Brain pericyte (primary cell): ENCODE data around the gene SH3PXD2A.

Source experiments
- DNase-seq: peaks from one replicate; pipeline ENCODE4 v3.0.0-alpha.2; 2012; ENCODE audit warnings: low read depth, low spot score

SH3PXD2A gene

DNA sequence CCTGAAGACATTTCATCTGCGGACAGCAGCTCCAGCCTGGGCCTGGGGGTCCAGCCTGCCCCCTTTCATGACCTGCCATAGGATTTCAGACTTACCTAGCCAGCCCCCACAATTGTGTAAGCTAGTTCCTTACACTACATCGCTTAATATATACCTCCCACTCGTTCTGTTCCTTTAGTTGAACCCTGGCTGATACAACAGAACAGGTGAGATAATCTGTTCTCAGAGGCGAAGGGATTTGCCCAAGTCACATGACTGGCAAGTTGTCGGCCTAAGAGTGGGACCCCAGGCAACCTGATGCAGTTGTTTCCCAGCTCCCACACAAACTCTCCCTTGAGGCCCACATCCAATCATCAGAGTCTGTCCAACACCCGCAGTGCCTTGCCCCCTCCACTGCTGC lies 168.2 kb downstream of the SH3PXD2A start:
- no peak for DNase-seq

DNA sequence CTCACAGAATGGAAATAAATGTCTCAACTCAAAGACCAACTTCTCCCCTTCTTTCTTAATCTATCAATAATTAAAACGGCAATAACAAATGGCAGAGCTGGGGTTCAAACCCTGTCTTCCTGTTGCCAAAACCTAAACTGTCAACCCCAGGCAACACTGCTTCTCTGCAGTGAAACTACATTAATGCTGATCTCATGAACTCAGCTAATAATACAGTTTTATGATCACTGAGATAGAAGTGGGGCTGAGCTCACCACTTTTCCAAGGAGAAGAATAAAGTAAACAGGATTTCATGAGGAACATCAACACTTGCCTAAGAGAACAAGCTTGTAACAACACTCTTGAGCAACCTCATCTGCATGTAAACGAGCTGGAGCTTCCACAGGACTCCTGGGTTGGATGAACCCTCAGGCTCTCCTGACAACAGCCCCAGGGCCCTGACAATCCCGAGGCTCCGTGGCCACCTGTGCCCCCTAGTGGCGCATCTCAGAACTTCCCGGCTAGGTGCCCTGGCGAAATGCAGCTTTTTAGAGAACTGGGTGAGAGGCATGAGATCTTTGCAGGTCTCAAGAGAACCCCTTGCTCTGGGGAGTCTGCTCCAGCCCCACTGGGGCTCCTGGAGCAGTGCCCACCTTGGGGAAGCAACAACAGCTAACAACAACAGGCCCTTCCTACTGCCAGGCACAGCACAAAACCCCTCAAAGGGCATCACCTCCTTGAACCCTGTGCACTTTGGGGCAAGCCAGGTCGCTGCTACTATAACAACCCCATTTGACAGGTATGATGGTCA lies 169.3 kb downstream of the SH3PXD2A start:
- DNase-seq: no peak

DNA sequence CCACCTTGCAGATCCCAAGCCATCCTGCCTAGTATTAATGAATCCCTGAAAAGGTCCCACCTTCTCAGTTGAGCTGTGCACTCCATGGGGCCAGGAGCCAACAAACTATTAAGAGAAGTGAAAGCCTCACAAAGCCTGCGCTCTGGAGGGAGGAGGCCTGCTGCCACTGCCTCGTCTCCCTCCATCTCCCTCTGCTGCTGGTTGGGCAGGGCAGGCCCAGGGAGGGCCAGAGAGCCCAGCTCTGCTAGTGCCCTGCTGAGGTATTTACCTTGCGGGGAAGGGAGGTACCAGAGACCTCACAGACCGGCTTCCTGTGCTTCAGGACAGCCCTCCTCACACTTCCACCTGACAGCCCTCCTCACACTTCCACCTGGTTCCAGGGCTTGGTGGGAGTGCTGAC lies 171.5 kb downstream of the SH3PXD2A start:
- DNase-seq: no peak

DNA sequence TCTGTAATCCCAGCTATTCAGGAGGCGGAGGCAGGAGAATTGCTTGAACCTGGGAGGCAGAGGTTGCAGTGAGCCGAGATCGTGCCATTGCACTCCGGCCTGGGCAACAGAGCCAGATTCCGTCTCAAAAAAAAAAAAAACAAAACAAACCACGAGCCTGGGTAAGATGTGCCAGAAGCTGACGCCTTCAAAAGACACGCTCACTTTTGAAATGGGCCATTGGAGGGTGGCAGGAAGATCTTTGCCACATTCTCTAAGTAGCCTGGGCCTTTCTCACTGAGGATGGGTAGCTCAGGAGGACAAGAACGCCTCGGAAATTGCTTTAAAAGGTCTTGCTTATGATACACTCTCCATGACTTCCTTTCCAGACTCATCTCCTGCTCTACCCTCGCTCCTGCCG lies 172.7 kb downstream of the SH3PXD2A start:
- no peak for DNase-seq

DNA sequence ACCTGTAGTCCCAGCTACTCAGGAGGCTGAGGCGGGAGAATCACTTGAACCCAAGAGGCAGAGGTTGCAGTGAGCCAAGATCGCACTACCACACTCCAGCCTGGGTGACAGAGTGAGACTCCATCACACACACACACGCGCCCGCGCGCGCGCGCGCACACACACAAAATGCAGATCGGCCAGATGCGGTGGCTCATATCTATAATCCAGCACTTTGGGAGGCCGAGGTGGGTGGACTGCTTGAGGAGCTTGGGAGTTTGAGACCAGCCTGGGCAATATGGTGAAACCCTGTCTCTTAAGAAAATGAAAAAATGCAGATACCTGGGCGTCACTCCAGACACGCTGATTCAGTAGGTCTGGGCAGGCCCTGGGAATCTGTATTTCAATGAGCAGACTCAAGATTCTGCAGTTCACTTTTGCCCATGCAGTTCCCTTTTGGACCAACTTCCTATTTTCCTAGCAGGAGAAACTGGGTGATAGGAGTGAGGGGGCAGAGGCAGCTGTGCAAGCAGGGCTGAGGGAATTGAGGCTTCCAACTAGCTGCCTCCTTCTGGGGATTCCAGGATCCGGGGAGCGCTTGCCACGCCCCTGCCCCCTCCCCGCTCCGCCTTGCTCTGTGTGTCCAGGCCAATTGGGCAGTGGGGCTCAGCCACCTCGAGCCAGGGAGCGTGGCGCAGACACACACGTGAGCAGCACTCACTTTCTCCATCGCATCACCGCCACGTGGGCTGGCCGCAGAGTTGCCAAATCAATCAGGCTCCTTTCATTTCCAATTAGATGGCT lies 173.6 kb downstream of the SH3PXD2A start:
- DNase-seq: no peak

DNA sequence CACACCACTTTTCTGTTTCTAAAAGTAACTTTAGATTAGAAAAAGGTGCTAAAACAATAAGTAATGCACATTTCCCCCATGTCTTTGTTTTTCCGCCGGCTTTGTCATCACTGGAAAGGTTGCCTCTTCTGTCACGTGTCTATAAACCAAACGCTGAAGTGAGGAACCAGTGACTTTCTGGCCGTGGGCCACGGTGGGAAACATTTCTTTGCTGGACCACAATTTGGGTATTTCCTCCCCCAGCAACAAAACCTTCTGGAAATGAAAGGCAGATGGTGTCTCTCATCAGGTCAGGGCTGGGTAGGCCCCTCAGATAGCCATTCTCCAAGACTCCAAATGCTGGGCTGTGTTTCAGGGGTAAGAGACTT lies 174.5 kb downstream of the SH3PXD2A start:
- no peak for DNase-seq

DNA sequence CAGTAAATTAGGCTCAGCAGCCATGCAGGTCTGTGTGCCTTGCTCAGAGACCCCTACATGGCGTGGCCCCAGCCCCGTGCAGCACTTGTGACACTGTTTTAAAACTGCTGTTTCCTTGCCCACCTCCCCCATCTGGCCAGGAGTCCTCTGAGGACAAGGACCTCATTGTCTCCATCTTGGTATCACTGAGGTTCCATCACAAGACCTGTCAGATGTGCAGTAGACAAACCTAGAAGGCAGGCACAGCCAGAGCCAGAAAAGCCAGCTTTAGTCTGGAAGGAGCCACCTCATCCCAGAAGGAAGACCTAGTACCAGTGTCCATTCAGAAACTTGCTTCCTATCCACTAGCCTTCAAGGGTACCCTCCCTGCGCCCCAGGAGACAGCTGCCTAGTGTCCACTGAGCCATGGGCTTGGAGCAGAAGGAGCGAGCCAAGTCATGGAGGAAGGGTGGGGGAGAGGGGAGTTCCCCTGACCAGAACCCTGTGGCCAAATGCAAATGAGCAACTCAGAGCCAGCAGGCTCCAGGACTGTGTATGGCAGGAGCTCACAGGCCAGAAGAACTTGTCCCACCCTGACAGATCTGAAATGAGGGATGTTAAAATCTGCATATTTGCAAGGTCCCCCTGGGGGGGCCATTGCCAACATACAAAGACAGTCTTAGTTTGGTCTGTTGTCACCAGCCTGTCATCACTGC lies 176.1 kb downstream of the SH3PXD2A start:
- no peak for DNase-seq

DNA sequence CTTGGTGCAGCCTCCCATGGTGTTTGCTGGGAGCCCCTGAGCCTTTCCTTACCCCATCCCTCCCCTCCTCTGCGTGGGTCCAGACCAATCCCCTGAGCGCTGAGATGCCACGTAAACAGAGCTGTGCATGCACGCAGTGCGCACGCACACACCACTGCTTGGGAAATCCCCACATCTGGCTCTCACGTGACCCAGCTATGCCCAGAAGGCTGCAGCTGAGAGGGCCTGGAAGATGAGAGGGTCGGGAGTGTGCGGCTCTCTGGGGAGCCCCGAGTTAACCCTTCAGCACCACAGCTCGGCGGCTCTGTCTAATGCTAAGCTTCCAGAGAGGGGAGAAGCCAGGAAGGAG lies 177.2 kb downstream of the SH3PXD2A start:
- peak; percentile 98 for DNase-seq

DNA sequence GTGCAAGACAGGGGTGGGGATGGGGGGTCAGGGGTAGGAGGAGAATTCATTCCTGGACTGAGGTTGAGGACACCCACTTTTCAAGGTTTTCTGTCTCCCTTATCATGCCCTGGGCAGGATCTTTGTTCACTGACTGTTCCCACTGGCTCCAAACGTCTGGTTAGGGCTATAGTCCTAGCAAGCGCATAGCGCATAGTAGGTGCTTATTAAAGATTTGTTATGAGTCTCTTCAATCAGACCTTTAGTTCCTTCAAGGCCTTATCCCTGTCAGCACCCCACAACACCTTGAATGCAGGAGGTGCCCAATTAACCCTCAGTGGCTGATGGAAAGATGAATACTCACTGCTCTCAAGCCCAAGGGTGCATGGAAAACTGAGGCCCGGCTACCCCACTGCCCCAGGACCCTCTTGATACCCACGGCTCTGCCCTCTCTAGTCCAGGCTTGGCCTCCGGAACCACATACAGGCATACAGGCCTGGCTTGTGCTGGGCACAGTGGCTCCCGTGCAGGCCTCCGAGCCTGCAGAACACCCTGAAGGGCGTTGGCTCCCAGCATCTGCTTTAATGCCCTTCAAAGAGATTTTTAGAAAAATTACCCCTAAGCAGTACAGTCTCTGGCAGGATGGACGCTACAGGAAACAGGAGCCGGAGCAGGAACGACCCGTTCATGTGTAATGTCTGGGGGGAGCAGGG lies 177.7 kb downstream of the SH3PXD2A start:
- no peak for DNase-seq

DNA sequence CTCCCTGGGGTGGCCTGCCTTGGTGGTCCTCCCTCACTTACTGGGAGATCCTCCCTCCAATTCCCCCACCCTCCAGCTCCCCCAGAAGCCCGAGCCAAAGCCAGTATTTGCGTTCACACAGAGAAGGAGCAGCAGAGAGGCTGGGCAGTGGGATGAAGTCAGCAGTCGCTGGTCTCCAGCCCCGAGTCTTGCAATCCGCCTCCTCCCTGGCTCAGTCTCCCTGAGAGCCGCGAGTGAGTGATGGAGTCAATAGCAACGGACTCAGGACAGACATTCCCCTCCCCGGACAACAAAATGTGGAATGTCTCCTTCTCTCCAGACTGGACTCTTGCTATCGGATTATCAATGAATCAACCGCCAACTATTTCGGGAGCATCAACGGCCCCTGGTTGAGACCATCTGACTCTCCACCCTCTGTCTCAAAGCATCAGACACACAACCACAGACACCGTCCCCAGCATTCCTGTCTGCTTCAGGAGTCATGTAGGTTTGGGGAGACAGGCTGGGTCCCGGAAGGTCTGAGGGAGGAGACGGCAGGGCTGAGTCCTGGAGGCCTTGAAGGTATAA lies 178.4 kb downstream of the SH3PXD2A start:
- DNase-seq: no peak

DNA sequence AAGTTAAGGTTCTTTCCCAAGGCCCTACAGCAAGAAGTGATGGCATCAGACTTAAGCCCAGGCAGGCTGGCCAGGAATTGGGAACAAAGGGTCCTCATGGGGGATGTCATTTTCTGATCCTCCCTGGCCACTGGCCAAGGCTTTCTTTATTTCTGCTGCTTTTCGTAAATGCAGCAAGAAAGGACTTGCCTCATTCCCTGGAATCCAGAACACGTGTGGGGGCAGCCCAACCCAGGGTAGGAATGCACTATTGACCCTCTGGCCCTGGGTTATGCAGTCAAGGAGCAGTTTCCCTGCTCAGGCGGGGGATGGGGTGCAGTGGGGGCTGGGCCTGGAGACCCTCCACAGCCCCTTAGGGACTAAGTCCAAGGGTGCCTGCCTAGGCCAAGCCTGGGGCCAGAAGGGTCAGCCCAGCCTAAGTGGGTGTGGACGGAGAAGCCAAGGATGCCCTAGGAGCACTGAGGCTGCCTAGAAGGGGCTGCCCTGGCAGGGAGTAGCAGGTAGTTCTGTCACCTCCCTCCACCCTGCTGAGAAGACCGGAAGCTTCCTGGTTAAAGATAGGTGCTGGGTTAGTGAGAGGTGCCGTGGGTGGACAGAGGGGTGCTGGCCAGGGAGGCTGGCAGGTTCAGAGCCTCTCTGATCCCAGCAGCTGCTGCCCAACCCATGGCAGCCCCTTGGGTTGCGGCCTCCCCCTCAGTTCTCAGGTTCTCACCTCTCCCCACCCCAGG lies 179.2 kb downstream of the SH3PXD2A start:
- no peak for DNase-seq

DNA sequence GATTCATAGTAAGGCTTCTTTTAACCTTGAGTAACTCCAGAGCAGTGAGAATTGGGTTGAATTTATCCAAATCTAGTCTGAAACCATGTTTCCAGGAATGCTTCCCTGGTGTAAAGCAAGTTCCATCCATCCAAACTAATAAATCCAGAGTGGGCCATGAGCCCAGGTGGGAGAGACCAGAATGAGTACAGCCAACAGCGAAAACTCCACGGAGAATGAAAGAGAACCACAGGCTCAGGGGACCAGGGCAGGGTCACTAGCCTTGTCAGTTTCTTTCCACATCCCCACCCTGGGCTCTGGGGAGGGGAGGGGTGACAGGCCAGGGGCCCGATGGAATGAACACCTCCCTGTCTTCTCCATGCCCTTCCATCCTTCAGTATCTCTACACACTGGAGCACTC lies 181.8 kb downstream of the SH3PXD2A start:
- no peak for DNase-seq

DNA sequence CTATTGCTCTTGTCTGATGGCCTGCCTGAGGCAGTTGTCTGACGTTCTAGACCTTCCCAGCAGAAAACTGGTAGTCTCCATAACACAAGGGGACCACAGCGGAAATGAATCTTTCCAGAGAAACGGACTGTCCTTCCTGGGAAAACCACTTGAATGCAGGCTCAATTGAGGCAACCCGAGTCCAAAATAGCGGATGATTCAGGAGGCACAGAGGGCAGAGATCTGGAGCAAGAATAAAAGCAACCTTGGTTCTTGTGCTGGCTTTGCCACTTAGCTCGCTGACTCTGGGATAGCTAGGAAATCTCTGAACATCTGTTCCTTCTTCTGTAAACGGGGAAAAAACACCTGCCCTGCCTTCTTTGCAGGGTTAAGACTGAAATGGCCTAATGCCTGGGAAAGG lies 183.0 kb downstream of the SH3PXD2A start:
- DNase-seq: no peak

DNA sequence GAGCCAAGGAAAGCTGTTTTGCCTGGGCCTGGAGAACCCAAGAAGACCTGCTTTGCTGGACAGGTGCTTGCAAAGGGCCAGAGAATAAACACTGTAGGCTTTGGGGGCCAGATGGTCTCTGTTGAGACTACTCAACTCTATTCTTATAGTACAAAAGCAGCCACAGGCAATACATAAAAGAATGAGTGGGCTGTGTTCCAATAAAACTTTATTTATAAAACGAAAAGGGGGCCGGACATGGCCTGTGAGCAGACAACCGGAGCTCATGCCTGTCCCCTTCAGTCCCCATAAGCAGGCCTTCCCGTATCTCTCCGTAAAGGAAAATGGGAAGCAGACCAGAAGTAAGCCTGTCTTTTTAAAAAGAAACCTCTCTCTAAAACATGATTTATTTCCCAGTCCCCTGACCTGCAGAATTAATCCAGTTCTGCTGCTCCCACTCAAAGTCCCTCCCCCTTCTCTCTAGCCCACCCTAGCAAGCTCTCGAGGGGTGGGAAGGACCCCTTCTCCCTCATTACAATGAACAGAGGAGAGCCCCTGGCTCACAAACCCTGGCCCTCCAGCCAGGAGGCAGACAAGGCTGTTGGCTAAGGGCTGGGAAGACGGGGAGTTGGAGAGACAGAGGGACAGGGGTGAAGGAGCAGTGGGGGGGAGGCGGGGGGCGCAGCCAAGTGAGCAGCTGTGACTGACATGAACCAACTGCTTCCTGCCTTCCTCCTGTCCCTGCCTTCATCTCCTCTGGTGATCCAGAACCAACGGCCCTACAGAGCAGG lies 184.1 kb downstream of the SH3PXD2A start:
- no peak for DNase-seq

DNA sequence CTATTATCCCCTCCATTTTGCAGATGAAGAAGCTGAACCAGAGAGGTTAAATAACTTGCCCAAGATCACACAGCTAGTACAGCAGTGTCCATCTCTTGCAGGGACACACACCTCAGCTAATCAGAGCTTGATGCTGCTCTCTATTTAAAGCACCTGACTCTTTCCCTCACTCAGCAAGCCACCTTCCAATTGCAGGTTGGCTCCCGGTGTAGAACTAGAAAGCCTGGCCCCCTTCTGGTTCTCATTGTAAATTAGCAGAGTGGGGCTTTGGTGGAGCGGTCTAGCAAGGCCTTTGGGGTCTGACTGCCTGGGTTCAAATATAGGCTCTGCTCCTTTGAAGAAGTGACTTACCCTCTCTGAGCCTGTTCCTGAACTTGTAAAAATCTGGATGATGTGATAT lies 185.4 kb downstream of the SH3PXD2A start:
- no peak for DNase-seq

DNA sequence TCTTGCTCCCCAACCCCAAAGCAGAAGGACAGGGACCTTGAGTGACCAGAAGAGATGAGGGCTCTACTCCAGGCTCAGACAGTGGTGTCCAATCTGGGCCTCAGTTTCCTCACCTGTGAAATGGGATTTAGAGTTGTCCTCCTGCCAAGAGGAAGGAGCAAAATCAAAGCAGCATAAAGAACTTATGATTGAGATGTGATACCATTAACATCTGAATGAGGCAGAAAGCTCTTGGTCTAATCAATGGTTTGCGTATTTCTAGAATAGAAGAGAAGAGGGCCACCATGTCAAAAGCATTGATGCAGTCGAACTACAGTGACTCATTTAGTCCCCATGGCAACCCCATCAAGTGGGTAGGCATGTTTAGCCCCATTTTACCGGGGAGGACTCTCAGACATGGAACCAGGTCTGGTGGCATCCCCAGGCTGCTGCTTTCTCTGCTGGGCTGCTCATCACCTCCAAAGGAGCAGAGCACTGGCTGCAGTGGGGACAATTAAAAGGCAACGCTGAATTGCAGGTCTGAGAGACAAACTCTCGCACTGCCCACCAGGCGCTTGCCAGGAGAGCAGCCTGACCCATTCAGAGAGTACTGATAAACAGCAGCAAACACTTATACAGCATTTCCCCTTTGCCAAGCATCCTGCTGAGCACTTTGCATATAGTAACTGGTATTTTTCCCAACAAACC lies 186.0 kb downstream of the SH3PXD2A start:
- no peak for DNase-seq

DNA sequence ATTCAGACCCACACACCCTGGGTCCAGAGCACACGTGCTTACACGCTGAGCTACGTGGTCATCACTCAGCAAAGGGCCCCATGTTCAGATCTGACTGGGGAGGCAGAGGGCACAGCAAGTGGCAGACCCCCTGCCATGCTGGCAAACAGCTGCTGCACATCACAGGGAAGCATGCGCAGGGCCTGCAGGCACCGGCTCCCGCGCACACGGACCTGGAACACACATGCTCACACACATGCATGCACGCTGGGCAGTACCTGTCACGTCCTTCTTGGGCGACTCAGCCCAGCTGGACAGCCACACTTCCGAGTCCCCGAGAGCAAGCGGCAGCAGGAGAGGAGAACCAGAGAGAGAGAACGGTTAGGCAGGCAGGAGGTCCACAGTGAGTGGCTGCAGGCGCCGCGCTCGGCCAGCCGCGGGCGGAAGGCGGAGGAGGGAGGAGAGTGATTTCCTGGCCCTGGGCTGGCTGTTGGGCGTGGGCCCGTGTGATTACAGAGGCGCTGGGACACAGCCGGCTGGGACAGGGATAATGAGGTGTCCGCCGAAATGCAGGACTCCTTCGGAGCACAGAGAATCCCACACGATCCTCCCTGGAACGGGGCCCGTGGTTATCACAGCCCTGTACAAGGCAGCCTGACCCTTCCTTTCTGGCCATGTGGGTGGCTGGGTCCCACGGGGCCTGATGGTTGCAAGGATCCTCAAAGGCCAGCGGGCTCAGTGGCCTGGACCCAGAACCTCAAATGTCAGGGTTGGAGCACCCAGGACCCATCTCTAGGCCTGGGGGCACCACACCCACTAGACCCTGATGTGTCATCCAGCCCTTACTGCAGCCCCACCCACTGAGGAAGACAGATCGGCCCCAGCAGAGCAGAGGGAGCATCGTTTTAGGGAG lies 186.8 kb downstream of the SH3PXD2A start:
- no peak for DNase-seq

DNA sequence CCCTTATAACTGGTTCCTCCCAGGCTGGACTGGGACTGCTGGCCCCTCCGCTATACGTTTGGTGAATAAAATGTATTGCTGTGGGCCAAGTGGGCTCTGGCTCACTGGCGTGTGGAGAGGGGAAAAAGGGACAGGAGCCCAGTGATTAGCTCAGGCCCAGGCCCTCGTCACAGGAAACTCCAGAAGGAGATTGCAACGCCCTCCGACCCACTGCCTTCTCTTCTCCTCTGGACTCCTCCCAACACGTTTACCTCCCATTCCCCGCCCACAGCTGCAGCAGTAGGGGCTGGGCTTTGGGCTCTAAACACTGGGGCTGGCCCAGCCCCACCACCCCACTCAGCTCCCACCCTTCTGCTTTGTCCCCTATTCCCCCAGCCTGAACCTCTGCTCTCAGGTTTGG lies 188.0 kb downstream of the SH3PXD2A start:
- DNase-seq: no peak

DNA sequence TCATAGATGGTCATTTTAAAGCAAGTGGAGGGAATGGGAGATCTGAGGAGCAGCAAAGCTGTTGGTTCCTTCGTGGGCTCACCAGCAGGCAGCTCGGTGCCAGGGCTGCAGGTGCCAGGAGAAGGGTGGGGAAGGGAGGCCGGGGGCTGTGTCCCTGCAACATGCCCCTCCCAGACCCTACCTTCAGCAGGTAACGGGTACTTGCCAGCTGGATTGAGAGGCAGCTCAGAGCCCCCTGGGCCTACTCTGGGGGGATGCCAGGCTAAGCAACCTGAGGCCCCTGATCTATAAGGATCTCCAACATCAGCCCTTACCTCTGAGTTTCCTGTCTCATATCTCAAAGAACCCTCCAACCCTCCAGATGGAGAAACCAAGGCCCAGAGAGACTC lies 188.6 kb downstream of the SH3PXD2A start:
- DNase-seq: no peak
